GM13977 (cell line): ENCODE data around the gene HS3ST1.

Experiments
- DNase-seq: peaks from one replicate; pipeline ENCODE4 v3.0.0; 2012; ENCODE audit warnings: low spot score
- CTCF ChIP-seq: IDR thresholded peaks from 2 replicates; pipeline ENCODE4 v1.5.1; 2012; ENCODE audit warnings: mild to moderate bottlenecking, control low read depth; ENCODE audit not compliant: insufficient read depth; ENCODE audit errors: extremely low read depth, missing control alignments
- in situ Hi-C: fragments of 300-500 bp; cut with MboI; formaldehyde crosslinking; loops from one replicate; pipeline ENCODE4 v1.12.0; 2022; ENCODE audit warnings: low sequenced_read_pairs, low pct_unique_long_range_greater_than_20kb, mixed read lengths, inconsistent platforms; ENCODE audit not compliant: unreplicated experiment

HS3ST1 gene

GRCh38 chr4:11455201-11455835 lies 26.6 kb upstream of the HS3ST1 start:
- in situ Hi-C loops: no loop called here

GRCh38 chr4:11451716-11452115 lies 23.0 kb upstream of the HS3ST1 start:
- DNase-seq: no peak
- TF ChIP-seq CTCF: no peak
- in situ Hi-C loops: no loop called here

More at GRCh38 chr4:11455201-11455835, 26.6 kb upstream of the HS3ST1 start:
- TF ChIP-seq CTCF: no peak
- DNase-seq: no peak

DNA sequence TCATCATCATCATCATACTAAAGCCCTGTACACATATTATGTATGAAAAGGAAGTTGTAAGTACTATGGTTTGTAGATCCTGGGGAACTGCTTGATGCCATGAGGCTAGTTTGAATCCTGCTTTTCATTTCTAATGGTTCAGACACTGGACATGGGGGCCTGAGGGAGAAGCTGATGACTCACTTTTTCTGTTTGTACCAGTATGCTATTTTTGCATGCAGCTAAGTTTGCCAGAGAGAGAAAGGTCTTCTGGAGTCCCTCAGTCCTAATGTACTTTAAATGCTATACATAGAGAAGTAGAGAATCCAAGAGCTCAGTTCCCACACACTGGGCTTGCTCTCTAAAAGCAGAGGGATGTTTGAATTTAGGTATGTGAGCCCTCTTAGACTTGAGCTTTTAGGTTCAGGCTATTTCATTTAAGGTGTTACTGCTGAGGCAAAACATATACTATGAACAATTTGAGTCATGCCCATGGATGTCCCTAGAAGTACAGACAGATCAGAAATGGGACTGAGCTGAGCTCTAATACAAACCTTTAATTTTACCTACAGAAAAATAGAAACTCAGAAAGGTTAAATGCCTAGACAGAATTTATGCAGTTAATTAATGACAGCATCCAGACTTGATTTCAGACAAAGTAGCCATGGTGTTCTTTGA lies 17.6 kb upstream of the HS3ST1 start:
- no peak for TF ChIP-seq CTCF
- no peak for DNase-seq
- in situ Hi-C loops: no loop called here

- in situ Hi-C loops: no loop called here
- DNase-seq: no peak
- TF ChIP-seq CTCF: no peak
Observed at GRCh38 chr4:11441194-11441556, 12.5 kb upstream of the HS3ST1 start.

GRCh38 chr4:11440481-11441193 lies 11.9 kb upstream of the HS3ST1 start:
- no peak for DNase-seq
- TF ChIP-seq CTCF: no peak
- in situ Hi-C loops: no loop called here

GRCh38 chr4:11439836-11440235 lies 11.1 kb upstream of the HS3ST1 start:
- in situ Hi-C loops: no loop called here
- DNase-seq: no peak
- TF ChIP-seq CTCF: no peak
